ENCODE measurements around the gene UBE2QL1. TPM values are rescaled to one million over a fixed set of nuclear protein-coding genes. Genes with fewer than 3 reads are reported as not detected.

UBE2QL1 gene
- total and polyA plus RNA-seq, 4 donors = 9.3 to 60.1 (median 42.3) TPM

- DNase-seq (ENCODE audit: low read depth in 4 of 6, low spot score in 6 of 6) = no peak
- peaks cover 22% of the 10 kb centered on the region for H3K4me1 ChIP-seq (ENCODE audit: control insufficient read depth, insufficient read depth, low read length)
- no peak overlapping the region for H3K4me3 ChIP-seq (ENCODE audit: low read depth, low read length)
- no peaks in the 10 kb centered on the region for H3K9me3 ChIP-seq (ENCODE audit: control insufficient read depth, insufficient read depth, low read length)
- 94% methylated on average over 12 of the region's 17 CpGs for WGBS (ENCODE audit: insufficient coverage)
- peaks cover 12% of the 10 kb centered on the region for H3K36me3 ChIP-seq (ENCODE audit: control insufficient read depth, insufficient read depth, low read length)
- no peak overlapping the region for H3K27ac ChIP-seq (ENCODE audit: low read depth, low read length)
- no peaks in the 10 kb centered on the region for H3K27me3 ChIP-seq (ENCODE audit: control insufficient read depth, insufficient read depth, low read length)
These were observed 13.4 kb downstream of the UBE2QL1 start for GRCh38 chr5:6461793-6462650.

GRCh38 chr5:6462671-6463070 is 14.0 kb downstream of the UBE2QL1 start:
- DNase-seq (ENCODE audit: low read depth in 4 of 6, low spot score in 6 of 6) = no peak
- peaks cover 28% of the 10 kb centered on the region for H3K4me1 ChIP-seq (ENCODE audit: control insufficient read depth, insufficient read depth, low read length)
- no peak overlapping the region for H3K27ac ChIP-seq (ENCODE audit: low read depth, low read length)
- 69% methylated on average over 2 of the region's 7 CpGs for WGBS (ENCODE audit: insufficient coverage)
- no peak overlapping the region for H3K4me3 ChIP-seq (ENCODE audit: low read depth, low read length)
- no peaks in the 10 kb centered on the region for H3K27me3 ChIP-seq (ENCODE audit: control insufficient read depth, insufficient read depth, low read length)
- peaks cover 12% of the 10 kb centered on the region for H3K36me3 ChIP-seq (ENCODE audit: control insufficient read depth, insufficient read depth, low read length)
- H3K9me3 ChIP-seq (ENCODE audit: control insufficient read depth, insufficient read depth, low read length) = no peaks in the 10 kb centered on the region

- no peaks in the 10 kb centered on the region for H3K27me3 ChIP-seq (ENCODE audit: control insufficient read depth, insufficient read depth, low read length)
- no peak overlapping the region for H3K27ac ChIP-seq (ENCODE audit: low read depth, low read length)
- 53% methylated on average over 6 of the region's 6 CpGs for whole genome bisulfite sequencing (ENCODE audit: insufficient coverage)
- H3K4me1 ChIP-seq (ENCODE audit: control insufficient read depth, insufficient read depth, low read length) = peaks cover 34% of the 10 kb centered on the region
- no peak for DNase-seq (ENCODE audit: low read depth in 4 of 6, low spot score in 6 of 6)
- H3K4me3 ChIP-seq (ENCODE audit: low read depth, low read length) = no peak overlapping the region
- peaks cover 12% of the 10 kb centered on the region for H3K36me3 ChIP-seq (ENCODE audit: control insufficient read depth, insufficient read depth, low read length)
- H3K9me3 ChIP-seq (ENCODE audit: control insufficient read depth, insufficient read depth, low read length) = no peaks in the 10 kb centered on the region
These were observed 15.8 kb downstream of the UBE2QL1 start for GRCh38 chr5:6464441-6464840.

GRCh38 chr5:6465831-6466790 is 17.5 kb downstream of the UBE2QL1 start:
- Histone ChIP-seq H3K4me3 (ENCODE audit: low read depth, low read length) (no peak overlapping the region), H3K4me1 (ENCODE audit: control insufficient read depth, insufficient read depth, low read length) (peaks cover 34% of the 10 kb centered on the region), H3K27ac (ENCODE audit: low read depth, low read length) (no peak overlapping the region), H3K9me3 (ENCODE audit: control insufficient read depth, insufficient read depth, low read length) (no peaks in the 10 kb centered on the region), H3K36me3 (ENCODE audit: control insufficient read depth, insufficient read depth, low read length) (peaks cover 12% of the 10 kb centered on the region), H3K27me3 (ENCODE audit: control insufficient read depth, insufficient read depth, low read length) (no peaks in the 10 kb centered on the region)
- no peak for DNase-seq (ENCODE audit: low read depth in 4 of 6, low spot score in 6 of 6)
- WGBS (ENCODE audit: insufficient coverage) = 82% methylated on average over 26 of the region's 28 CpGs

- no peak for DNase-seq (ENCODE audit: low read depth in 4 of 6, low spot score in 6 of 6)
- Histone ChIP-seq H3K4me1 (ENCODE audit: control insufficient read depth, insufficient read depth, low read length) (peaks cover 33% of the 10 kb centered on the region), H3K27me3 (ENCODE audit: control insufficient read depth, insufficient read depth, low read length) (no peaks in the 10 kb centered on the region), H3K4me3 (ENCODE audit: low read depth, low read length) (no peak overlapping the region), H3K9me3 (ENCODE audit: control insufficient read depth, insufficient read depth, low read length) (no peaks in the 10 kb centered on the region), H3K27ac (ENCODE audit: low read depth, low read length) (no peak overlapping the region), H3K36me3 (ENCODE audit: control insufficient read depth, insufficient read depth, low read length) (peaks cover 11% of the 10 kb centered on the region)
- WGBS (ENCODE audit: insufficient coverage) = 34% methylated on average over 4 of the region's 5 CpGs
These were observed 18.4 kb downstream of the UBE2QL1 start for GRCh38 chr5:6466975-6467567.

- H3K9me3 ChIP-seq (ENCODE audit: control insufficient read depth, insufficient read depth, low read length) = no peaks in the 10 kb centered on the region
- H3K27me3 ChIP-seq (ENCODE audit: control insufficient read depth, insufficient read depth, low read length) = no peaks in the 10 kb centered on the region
- no peak overlapping the region for H3K27ac ChIP-seq (ENCODE audit: low read depth, low read length)
- peaks cover 29% of the 10 kb centered on the region for H3K4me1 ChIP-seq (ENCODE audit: control insufficient read depth, insufficient read depth, low read length)
- H3K36me3 ChIP-seq (ENCODE audit: control insufficient read depth, insufficient read depth, low read length) = peaks cover 8% of the 10 kb centered on the region
- no peak for DNase-seq (ENCODE audit: low read depth in 4 of 6, low spot score in 6 of 6)
- no peak overlapping the region for H3K4me3 ChIP-seq (ENCODE audit: low read depth, low read length)
- 43% methylated on average over 10 of the region's 10 CpGs for WGBS (ENCODE audit: insufficient coverage)
These were observed 18.9 kb downstream of the UBE2QL1 start for GRCh38 chr5:6467591-6467990.

- Histone ChIP-seq H3K9me3 (ENCODE audit: control insufficient read depth, insufficient read depth, low read length) (no peaks in the 10 kb centered on the region), H3K27ac (ENCODE audit: low read depth, low read length) (no peak overlapping the region), H3K27me3 (ENCODE audit: control insufficient read depth, insufficient read depth, low read length) (no peaks in the 10 kb centered on the region), H3K4me1 (ENCODE audit: control insufficient read depth, insufficient read depth, low read length) (peaks cover 29% of the 10 kb centered on the region), H3K36me3 (ENCODE audit: control insufficient read depth, insufficient read depth, low read length) (peaks cover 8% of the 10 kb centered on the region), H3K4me3 (ENCODE audit: low read depth, low read length) (no peak overlapping the region)
- WGBS (ENCODE audit: insufficient coverage) = 26% methylated on average over 10 of the region's 11 CpGs
- peak in 1 of 6 donors; percentile 37 for DNase-seq (ENCODE audit: low read depth in 4 of 6, low spot score in 6 of 6)
These were observed 19.4 kb downstream of the UBE2QL1 start for GRCh38 chr5:6468104-6468503.

GRCh38 chr5:6468870-6469269 is 20.2 kb downstream of the UBE2QL1 start:
- H3K27ac ChIP-seq (ENCODE audit: low read depth, low read length) = no peak overlapping the region
- 90% methylated on average over 7 of the region's 8 CpGs for WGBS (ENCODE audit: insufficient coverage)
- no peak for DNase-seq (ENCODE audit: low read depth in 4 of 6, low spot score in 6 of 6)
- no peaks in the 10 kb centered on the region for H3K27me3 ChIP-seq (ENCODE audit: control insufficient read depth, insufficient read depth, low read length)
- H3K36me3 ChIP-seq (ENCODE audit: control insufficient read depth, insufficient read depth, low read length) = peaks cover 8% of the 10 kb centered on the region
- H3K4me1 ChIP-seq (ENCODE audit: control insufficient read depth, insufficient read depth, low read length) = peaks cover 29% of the 10 kb centered on the region
- H3K4me3 ChIP-seq (ENCODE audit: low read depth, low read length) = no peak overlapping the region
- H3K9me3 ChIP-seq (ENCODE audit: control insufficient read depth, insufficient read depth, low read length) = no peaks in the 10 kb centered on the region

- no peak overlapping the region for H3K4me3 ChIP-seq (ENCODE audit: low read depth, low read length)
- peaks cover 8% of the 10 kb centered on the region for H3K36me3 ChIP-seq (ENCODE audit: control insufficient read depth, insufficient read depth, low read length)
- DNase-seq (ENCODE audit: low read depth in 4 of 6, low spot score in 6 of 6) = no peak
- H3K9me3 ChIP-seq (ENCODE audit: control insufficient read depth, insufficient read depth, low read length) = no peaks in the 10 kb centered on the region
- peaks cover 33% of the 10 kb centered on the region for H3K4me1 ChIP-seq (ENCODE audit: control insufficient read depth, insufficient read depth, low read length)
- H3K27ac ChIP-seq (ENCODE audit: low read depth, low read length) = no peak overlapping the region
- no peaks in the 10 kb centered on the region for H3K27me3 ChIP-seq (ENCODE audit: control insufficient read depth, insufficient read depth, low read length)
- WGBS (ENCODE audit: insufficient coverage) = 90% methylated on average over 10 of the region's 11 CpGs
These were observed 21.2 kb downstream of the UBE2QL1 start for GRCh38 chr5:6469836-6470235.
